Tibial nerve (tissue), 3 donors: ENCODE results near the gene MICU1.

Source experiments
- CTCF ChIP-seq, 5 experiments: fragments of 200-600 bp in 3 of 5; fragments of 450-650 bp in 2 of 5; sonication (generic) in 3 of 5; IDR thresholded peaks; one replicate each; pipeline ENCODE4 v1.5.1; 2016 to 2019; ENCODE audit warnings: antibody characterized with exemption in 5 of 5, mild to moderate bottlenecking in 3 of 5, moderate library complexity in 2 of 5
- POLR2A ChIP-seq, 2 donors: fragments of 450-650 bp; IDR thresholded peaks; one replicate each; pipeline ENCODE4 v1.6.1; 2017; ENCODE audit warnings: antibody characterized with exemption in 2 of 2, mild to moderate bottlenecking in 2 of 2, moderate library complexity in 2 of 2

GRCh38 chr10:72499701-72500100 lies 126.2 kb downstream of the MICU1 start:
- TF ChIP-seq CTCF (IDR thresholded peaks at IDR 0.05) (no peak), POLR2A (IDR thresholded peaks at IDR 0.05) (no peak)
